SK-N-SH treated with all-trans-retinoic acid at 6 μM for 48 hours (cell line): ENCODE data around the gene MED26.

Experiments used
- BACH2 ChIP-seq: fragments of 250-450 bp; sonication (Bioruptor Pico); IDR thresholded peaks from 2 replicates; pipeline ENCODE4 v1.9.0; 2021; ENCODE audit warnings: mild to moderate bottlenecking, borderline replicate concordance
- CREB5 ChIP-seq: fragments of 250-450 bp; sonication (Bioruptor Pico); IDR thresholded peaks from 2 replicates; pipeline ENCODE4 v1.5.1; 2020; ENCODE audit warnings: low read depth, mild to moderate bottlenecking, moderate library complexity
- ISL1 ChIP-seq: fragments of 250-450 bp; sonication (Bioruptor Pico); IDR thresholded peaks from 2 replicates; pipeline ENCODE4 v2.1.2; 2022; ENCODE audit warnings: mild to moderate bottlenecking, moderate library complexity
- OSR1 ChIP-seq: fragments of 250-450 bp; sonication (Bioruptor Pico); IDR thresholded peaks from 2 replicates; pipeline ENCODE4 v1.8.0; 2022; ENCODE audit warnings: moderate library complexity, mild to moderate bottlenecking, inconsistent platforms
- PATZ1 ChIP-seq: fragments of 250-450 bp; sonication (Bioruptor Pico); IDR thresholded peaks from 2 replicates; pipeline ENCODE4 v1.8.0; 2020; ENCODE audit warnings: mild to moderate bottlenecking, moderate library complexity, borderline replicate concordance
- POU6F1 ChIP-seq: fragments of 250-450 bp; sonication (Bioruptor Pico); IDR thresholded peaks from 2 replicates; pipeline ENCODE4 v1.8.0; 2021; ENCODE audit warnings: low read depth, mild to moderate bottlenecking, moderate library complexity, borderline replicate concordance
- PPARA ChIP-seq: fragments of 250-450 bp; sonication (Bioruptor Pico); IDR thresholded peaks from 2 replicates; pipeline ENCODE4 v1.5.0; 2020; ENCODE audit warnings: mild to moderate bottlenecking, borderline replicate concordance
- TCF4 ChIP-seq: fragments of 250-450 bp; sonication (Bioruptor Pico); IDR thresholded peaks from 2 replicates; pipeline ENCODE4 v1.8.0; 2021; ENCODE audit warnings: mild to moderate bottlenecking, moderate library complexity, borderline replicate concordance
- TOX ChIP-seq: fragments of 250-450 bp; sonication (Bioruptor Pico); IDR thresholded peaks from 2 replicates; pipeline ENCODE4 v1.8.0; 2021; ENCODE audit warnings: mild to moderate bottlenecking, moderate library complexity, borderline replicate concordance
- TSHZ2 ChIP-seq: fragments of 250-450 bp; sonication (Bioruptor Pico); IDR thresholded peaks from 2 replicates; pipeline ENCODE4 v1.5.0; 2020; ENCODE audit warnings: mild to moderate bottlenecking, moderate library complexity
- ZC3H10 ChIP-seq: fragments of 250-450 bp; sonication (Bioruptor Pico); IDR thresholded peaks from 2 replicates; pipeline ENCODE4 v1.5.1; 2021; ENCODE audit warnings: mild to moderate bottlenecking, moderate library complexity
- ZFP3 ChIP-seq: fragments of 250-450 bp; sonication (Bioruptor Pico); IDR thresholded peaks from 2 replicates; pipeline ENCODE4 v1.5.0; 2020; ENCODE audit warnings: mild to moderate bottlenecking, moderate library complexity
- ZFP30 ChIP-seq: fragments of 450-650 bp; formaldehyde crosslinking; IDR thresholded peaks from 2 replicates; pipeline ENCODE4 v1.5.0; 2022; ENCODE audit warnings: mild to moderate bottlenecking, moderate library complexity

GRCh38 chr19:16537111-16537510, 90.9 kb downstream of the MED26 start:
- TF ChIP-seq POU6F1 (CRISPR knock-in tag) (no peak), CREB5 (CRISPR knock-in tag) (no peak), PPARA (CRISPR knock-in tag) (no peak), ZFP3 (CRISPR knock-in tag) (no peak), ISL1 (CRISPR knock-in tag) (no peak), TCF4 (CRISPR knock-in tag) (no peak), TOX (CRISPR knock-in tag) (no peak), ZC3H10 (CRISPR knock-in tag) (no peak), BACH2 (CRISPR knock-in tag) (no peak), TSHZ2 (CRISPR knock-in tag) (no peak), ZFP30 (CRISPR knock-in tag) (no peak), PATZ1 (CRISPR knock-in tag) (no peak), OSR1 (CRISPR knock-in tag) (no peak)
